HG03469 (cell line): ENCODE measurements around the gene SDS.
"Not testable (repeated sequence)": the region's sequence is repeated elsewhere in the genome, so short reads cannot be mapped to it uniquely, and the experiment has no call there.

Experiments used
- ATAC-seq: cut with Tn5 transposase; IDR thresholded peaks from one replicate; pipeline ENCODE4 v1.9.1; 2021; ENCODE audit warnings: mild to moderate bottlenecking, moderate library complexity, moderate number of reproducible peaks; ENCODE audit not compliant: unreplicated experiment

The SDS gene

DNA sequence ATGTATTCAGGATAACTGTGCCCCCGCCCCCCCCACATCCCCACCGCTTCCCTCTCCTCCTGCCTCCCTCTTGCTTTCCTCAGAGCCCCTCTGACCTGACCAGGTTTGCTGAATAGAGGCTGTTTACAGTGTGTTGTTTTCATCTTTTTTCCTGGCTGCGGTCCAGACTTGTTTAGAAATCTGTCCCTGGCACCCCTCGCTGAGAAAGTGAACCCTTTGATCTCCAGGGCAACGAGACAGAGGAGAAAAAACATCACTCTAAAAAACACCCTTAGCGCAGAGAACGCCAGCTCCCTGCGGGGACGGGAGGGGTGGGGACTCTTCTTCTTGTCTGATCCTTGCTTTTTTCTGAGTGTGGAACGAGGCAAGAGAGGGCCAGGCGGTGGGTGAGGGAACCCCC lies 22.5 kb downstream of the SDS start:
- no peak for ATAC-seq

DNA sequence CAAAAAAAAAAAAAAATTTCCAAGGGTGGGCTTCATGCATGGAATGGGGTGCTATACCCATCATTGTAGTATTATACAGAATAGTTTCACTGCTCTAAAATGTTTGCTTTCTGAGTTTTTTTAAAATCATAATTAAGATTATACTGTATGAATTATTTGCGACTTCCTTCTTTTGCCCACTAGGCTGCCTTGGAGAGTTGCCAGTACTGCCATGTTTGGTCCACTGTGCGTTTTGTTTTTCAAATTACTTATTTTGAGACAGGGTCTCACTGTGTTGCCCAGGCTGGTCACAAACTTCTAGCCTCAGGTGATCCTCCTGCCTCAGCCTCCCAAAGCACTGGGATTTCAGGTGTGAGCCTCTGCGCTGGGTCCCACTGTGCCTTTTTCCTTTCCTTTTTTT lies 25.4 kb downstream of the SDS start:
- no peak for ATAC-seq

- no peak for ATAC-seq
These were observed 28.8 kb downstream of the SDS start for GRCh38 chr12:113374823-113375428.

DNA sequence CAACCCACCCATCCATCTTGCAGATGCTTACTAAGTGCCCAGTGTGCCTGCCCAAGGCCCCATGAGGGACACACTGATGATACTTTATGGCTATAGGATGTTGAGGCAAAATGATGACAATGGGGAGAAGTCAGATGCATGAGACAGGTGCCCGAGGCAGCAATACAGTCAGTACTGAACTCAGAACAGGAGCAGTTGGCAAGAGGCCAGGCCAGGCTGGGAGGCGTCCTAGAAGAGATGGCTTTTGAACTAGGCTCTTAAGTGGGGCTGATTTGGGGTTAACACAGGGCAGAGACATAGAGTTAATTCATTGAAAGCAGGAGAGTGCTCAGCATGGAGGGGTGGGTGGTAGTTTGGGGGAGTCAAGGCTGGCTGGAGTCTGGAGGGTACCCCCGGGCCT lies 29.7 kb downstream of the SDS start:
- no peak for ATAC-seq

- no peak for ATAC-seq
These were observed 30.2 kb downstream of the SDS start for GRCh38 chr12:113373440-113373839.

DNA sequence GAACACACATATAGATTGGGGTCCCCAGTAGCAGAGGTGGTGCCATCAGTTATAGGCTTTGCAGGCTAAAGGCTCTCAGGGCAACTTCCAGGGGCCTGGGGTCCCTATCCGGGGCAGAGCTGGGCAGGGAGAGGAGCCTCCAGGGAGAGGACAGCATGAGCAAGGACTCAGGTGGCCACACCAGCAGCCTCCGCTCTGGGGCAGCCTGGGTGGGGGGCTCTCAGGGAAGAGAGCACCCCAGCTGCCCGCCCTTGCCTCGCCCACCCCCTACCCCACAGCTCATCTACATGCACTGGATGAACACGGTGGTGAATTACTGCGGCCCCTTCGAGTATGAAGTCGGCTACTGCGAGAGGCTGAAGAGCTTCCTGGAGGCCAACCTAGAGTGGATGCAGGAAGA lies 31.3 kb downstream of the SDS start:
- no peak for ATAC-seq

- no peak for ATAC-seq
These were observed 31.9 kb downstream of the SDS start for GRCh38 chr12:113371808-113372207.

GRCh38 chr12:113370923-113371682 lies 32.6 kb downstream of the SDS start:
- ATAC-seq, result no peak

DNA sequence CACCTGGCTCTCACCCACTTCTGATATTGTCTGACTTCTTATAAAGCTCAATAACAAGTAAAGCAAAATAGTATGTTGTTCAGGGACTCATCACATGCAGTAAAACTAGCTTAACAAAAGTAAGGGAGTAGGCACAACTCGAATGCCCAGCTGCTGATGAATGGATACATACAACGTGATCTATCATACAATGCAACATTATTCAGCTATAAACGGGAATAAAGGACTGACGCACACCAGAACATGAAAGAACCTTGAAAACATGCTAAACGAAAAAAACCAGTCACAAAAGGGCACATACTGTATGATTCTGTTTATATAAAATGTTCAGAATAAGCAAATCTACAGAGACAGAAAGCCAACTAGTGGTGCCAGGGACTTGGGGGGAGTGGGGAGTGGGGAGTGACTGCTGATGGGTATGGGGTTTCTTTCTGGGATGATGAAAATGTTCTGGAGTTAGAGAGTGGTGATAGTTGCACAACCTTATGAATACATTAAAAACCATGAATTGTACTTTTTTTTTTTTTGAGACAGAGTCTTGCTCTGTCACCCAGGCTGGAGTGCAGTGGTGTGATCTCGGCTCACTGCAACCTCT lies 34.2 kb downstream of the SDS start:
- ATAC-seq, result no peak

- no peak for ATAC-seq
These were observed 35.4 kb downstream of the SDS start for GRCh38 chr12:113368331-113368730.

DNA sequence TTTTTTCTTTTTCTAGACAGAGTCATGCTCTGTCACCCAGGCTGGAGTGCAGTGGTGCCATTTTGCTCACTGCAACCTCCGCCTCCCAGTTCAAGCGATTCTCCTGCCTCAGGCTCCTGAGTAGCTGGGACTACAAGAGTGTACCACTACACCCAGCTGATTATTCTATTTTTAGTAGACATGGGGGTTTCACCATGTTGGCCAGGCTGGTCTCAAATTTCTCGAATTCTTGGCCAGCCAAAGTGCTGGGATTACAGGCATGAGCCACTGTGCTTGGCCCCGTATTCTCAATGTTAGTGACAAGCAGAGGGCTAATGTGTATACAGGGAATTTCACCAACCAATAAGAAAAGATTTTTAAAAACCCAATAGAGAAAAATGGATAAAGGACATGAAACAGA lies 36.9 kb downstream of the SDS start:
- no peak for ATAC-seq

GRCh38 chr12:113365639-113366395 lies 37.9 kb downstream of the SDS start:
- no peak for ATAC-seq

DNA sequence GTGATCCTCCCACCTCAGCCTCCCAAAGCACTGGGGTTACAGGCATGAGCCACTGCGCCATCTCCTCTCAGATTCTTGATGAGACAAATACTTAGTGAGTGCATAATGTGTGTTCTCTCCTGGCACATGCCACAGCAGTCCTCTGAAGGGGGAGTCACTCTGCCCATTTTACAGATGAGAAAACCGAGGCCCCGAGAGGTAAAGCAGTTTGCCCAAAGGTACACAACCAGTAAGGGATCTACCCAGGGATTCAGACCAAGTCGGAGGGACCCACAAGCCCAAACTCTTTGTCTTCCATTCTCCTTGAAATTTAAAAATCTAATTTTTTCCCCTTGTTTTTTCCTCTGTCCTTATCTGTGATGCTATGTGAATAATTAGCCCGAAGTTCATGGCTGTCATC lies 39.0 kb downstream of the SDS start:
- ATAC-seq, result no peak

DNA sequence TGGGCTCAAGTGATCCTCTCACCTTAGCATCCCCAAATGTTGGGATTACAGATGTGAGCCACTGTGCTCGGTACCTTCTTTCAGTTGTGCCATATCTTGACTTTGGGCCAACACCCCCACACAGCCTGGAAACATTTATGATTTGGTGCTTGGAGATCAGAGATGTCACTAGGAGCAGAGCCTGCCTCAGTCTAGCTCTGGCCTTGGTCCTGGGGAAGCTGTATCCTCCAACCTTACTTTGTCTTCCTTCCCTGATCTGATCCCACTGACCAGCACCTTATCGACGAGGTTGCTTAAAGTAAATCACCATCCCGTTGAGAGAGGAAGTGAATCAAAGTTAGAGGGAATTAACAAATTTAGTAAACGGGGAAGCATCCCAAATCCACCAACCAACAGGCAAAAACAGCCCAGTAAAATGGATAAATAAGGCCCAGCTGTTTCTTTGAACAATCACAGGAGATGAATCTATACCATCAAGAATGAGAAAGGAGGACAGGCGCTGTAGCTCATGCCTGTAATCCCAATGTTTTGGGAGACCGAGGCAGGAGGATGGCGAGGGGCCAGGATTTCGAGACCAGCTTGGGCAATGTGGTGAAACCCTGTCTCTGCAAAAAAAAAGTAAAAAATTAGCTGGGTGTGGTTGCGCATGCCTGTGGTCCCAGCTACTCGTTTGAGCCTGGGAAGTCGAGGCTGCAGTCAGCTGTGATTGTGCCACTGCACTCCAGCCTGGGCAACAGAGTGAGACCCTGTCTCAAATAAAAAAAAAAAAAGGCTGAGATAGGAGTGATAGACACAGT lies 41.9 kb downstream of the SDS start:
- ATAC-seq, result no peak

DNA sequence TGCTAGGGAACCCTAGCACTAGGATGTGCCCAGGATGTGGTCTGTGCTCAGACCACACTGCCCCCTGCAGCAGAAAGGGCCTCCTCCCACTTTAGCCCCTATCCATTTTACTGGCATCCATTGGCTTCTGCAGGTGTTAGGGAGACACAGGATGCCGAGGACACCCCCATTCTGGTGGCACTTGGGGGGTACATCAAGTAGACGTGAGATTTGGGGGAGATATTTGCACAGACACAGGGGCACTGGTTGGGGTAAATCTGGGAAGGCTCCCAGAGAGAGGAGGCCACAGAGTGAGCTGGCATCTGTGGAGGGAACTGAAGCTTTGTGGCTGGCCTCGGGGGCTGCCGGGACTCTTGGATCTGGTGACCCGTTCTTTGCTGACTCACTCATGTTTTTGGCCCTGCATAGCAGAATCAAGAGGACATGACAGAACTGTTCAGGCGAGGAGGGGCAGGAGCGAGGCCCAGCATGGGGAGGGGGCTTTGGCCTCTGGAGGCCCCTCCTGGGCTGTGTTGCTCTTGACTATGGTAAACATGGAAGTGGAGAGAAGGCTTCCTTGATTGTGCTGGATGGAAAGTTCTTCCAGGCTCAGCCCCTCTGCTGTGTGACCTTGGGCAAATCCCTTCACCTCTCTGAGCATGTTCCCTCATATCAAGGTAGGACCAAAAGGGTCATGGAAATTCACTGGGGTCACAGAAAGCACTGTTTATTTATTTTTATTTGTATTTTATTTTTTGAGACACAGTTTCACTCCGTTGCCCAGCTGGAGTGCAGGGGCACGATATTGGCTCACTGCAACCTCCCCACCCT lies 43.5 kb downstream of the SDS start:
- ATAC-seq, result no peak

DNA sequence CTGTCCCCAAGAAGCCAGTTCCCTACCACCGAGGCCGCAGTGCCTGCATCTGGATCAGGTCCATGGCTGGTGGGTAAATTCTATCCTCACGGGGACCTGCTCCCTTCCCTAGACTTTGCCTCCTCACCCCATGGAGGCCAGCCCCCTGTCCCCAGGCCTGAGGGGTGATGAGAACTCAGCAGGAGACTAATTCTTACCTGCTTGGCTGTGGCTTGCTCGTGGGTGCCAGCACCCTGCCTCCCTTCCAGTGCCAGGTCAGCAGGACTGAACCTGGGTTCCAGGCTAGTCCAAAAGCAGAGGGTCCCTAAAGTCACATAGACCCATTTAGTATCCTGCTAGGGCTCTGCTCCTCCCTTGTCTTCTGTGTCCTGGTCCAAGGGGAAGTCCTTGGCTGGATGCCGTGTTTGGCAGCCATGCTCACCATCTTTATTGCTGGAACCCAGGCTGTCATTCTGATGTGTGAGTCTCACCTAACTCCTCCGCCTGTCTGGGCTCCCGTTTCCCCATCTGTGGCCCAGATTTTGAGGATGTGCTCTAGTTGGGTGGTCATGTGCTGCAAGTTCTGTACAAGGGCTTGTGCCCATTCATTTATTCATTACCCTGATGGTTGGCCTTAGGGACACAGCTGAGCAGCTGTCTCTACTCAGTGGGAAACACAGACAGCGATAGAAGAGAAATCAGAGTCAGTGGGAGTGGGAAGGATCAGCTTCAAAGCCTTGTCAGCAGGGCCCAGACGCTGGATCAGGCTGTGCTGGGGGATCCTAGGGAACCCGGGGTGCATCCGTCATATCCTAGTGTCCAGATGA lies 44.4 kb downstream of the SDS start:
- ATAC-seq, result no peak

DNA sequence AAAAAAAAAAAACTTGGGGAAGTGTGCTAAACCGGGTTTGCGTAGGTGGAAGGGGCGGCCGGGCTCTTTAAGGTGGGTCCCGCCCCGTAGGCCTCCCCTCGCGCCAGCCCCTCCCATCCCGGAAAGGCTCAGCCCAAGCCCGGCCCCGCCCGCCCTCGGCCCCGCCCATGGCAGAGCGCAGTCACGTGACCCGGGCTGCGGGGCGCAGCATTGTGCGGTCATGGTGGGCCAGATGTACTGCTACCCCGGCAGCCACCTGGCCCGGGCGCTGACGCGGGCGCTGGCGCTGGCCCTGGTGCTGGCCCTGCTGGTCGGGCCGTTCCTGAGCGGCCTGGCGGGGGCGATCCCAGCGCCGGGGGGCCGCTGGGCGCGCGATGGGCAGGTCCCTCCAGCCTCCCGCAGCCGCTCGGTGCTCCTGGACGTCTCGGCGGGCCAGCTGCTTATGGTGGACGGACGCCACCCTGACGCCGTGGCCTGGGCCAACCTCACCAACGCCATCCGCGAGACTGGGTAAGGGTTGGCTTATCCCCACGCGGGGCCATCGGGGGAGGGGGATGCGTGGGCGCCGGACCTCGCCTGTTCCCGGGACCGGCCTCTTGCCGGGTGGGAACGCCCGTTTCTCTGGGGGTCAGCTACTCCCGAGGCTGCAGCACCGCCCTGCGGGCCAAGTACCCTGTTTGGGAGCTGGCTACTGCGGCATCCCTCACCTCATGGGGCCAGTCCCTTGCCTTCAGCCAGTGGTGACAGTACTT lies 45.1 kb downstream of the SDS start, which contains the start of gene PLBD2:
PLBD2 (plus strand) TSS at position 207 of the 752 bp plus-strand sequence; CDS start at position 221, 14 bp downstream.
- ATAC-seq, result peak; percentile 79

DNA sequence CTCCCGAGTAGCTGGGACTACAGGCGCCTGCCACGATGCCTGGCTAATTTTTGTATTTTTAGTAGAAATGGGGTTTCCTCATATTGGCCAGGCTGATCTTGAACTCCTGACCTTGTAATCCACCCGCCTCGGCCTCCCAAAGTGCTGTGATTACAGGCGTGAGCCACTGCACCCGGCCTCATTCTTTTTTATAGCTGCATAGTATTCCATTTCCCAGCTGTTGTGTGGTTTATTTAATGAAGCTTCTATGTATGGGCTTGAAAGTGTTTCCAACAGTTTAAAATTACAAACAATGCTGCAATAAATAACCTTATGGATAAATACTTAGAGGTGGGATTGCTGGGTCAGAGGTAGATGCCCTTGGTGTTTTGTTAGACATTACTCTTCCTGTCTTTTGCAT lies 49.5 kb downstream of the SDS start:
- ATAC-seq, result not testable (repeated sequence)
